Uterus (tissue), 2 donors: ENCODE results near the gene TOMT.

Source experiments
- CTCF ChIP-seq, 4 experiments: fragments of 200-600 bp in 2 of 4; fragments of 450-650 bp in 2 of 4; sonication (generic) in 2 of 4; IDR thresholded peaks; one replicate each; pipeline ENCODE4 v1.5.1; 2016 to 2019; ENCODE audit warnings: antibody characterized with exemption in 4 of 4, mild to moderate bottlenecking in 2 of 4, moderate library complexity in 1 of 4
- POLR2A ChIP-seq, 2 donors: fragments of 450-650 bp; IDR thresholded peaks; one replicate each; pipeline ENCODE4 v1.6.1; 2016; ENCODE audit warnings: antibody characterized with exemption in 2 of 2, mild to moderate bottlenecking in 1 of 2, moderate library complexity in 1 of 2

- TF ChIP-seq POLR2A (IDR thresholded peaks at IDR 0.05): no peak
- no peak for TF ChIP-seq CTCF (IDR thresholded peaks at IDR 0.05)
Observed at GRCh38 chr11:72102631-72102945, 3.1 kb upstream of the TOMT start.
